Measurements from ENCODE around the gene NINJ1.

The NINJ1 gene

GRCh38 chr9:93167185-93167584 lies 33.1 kb upstream of the NINJ1 start:
- no peaks in the 10 kb centered on the region for H3K9me3 ChIP-seq (ENCODE audit: insufficient read depth, low read length)
- no peak overlapping the region for H3K4me3 ChIP-seq (ENCODE audit: insufficient read depth, low read length, poor library complexity, severe bottlenecking)
- no peaks in the 10 kb centered on the region for H3K9me2 ChIP-seq (replicated peaks; ENCODE audit: insufficient read depth, low read length)
- no peak overlapping the region for H3K27ac ChIP-seq (ENCODE audit: low read depth, low read length)
- no peak overlapping the region for H3K9ac ChIP-seq (ENCODE audit: low read length)
- no peak for TF ChIP-seq CTCF (IDR thresholded peaks at IDR 0.05; ENCODE audit: insufficient read depth, low read length, poor library complexity, severe bottlenecking)
- no peak for TF ChIP-seq EZH2phosphoT487 (conservative IDR thresholded peaks at IDR 0.05; ENCODE audit: low read length)
- H4K20me1 ChIP-seq (ENCODE audit: low read depth, low read length) = no peaks in the 10 kb centered on the region
- no peaks in the 10 kb centered on the region for H3K36me3 ChIP-seq (ENCODE audit: low read length)
- H3F3A ChIP-seq (ENCODE audit: insufficient read depth) = no peaks in the 10 kb centered on the region
- no peak overlapping the region for H2AFZ ChIP-seq (ENCODE audit: low read depth, low read length, severe bottlenecking)
- no peaks in the 10 kb centered on the region for H3K79me2 ChIP-seq (ENCODE audit: insufficient read depth, low read length)
- no peak overlapping the region for H3K4me2 ChIP-seq (ENCODE audit: low read depth, low read length, poor library complexity, severe bottlenecking)
- no peaks in the 10 kb centered on the region for H3K27me3 ChIP-seq (ENCODE audit: low read length)

GRCh38 chr9:93166699-93167098 lies 32.6 kb upstream of the NINJ1 start:
- H3K27ac ChIP-seq (ENCODE audit: low read depth, low read length) = no peak overlapping the region
- H3K4me3 ChIP-seq (ENCODE audit: insufficient read depth, low read length, poor library complexity, severe bottlenecking) = no peak overlapping the region
- no peaks in the 10 kb centered on the region for H3F3A ChIP-seq (ENCODE audit: insufficient read depth)
- no peaks in the 10 kb centered on the region for H3K36me3 ChIP-seq (ENCODE audit: low read length)
- H2AFZ ChIP-seq (ENCODE audit: low read depth, low read length, severe bottlenecking) = no peak overlapping the region
- no peaks in the 10 kb centered on the region for H3K27me3 ChIP-seq (ENCODE audit: low read length)
- no peaks in the 10 kb centered on the region for H3K79me2 ChIP-seq (ENCODE audit: insufficient read depth, low read length)
- H4K20me1 ChIP-seq (ENCODE audit: low read depth, low read length) = no peaks in the 10 kb centered on the region
- H3K4me2 ChIP-seq (ENCODE audit: low read depth, low read length, poor library complexity, severe bottlenecking) = no peak overlapping the region
- H3K9me2 ChIP-seq (replicated peaks; ENCODE audit: insufficient read depth, low read length) = no peaks in the 10 kb centered on the region
- no peaks in the 10 kb centered on the region for H3K9me3 ChIP-seq (ENCODE audit: insufficient read depth, low read length)
- no peak for TF ChIP-seq CTCF (IDR thresholded peaks at IDR 0.05; ENCODE audit: insufficient read depth, low read length, poor library complexity, severe bottlenecking)
- no peak for TF ChIP-seq EZH2phosphoT487 (conservative IDR thresholded peaks at IDR 0.05; ENCODE audit: low read length)
- H3K9ac ChIP-seq (ENCODE audit: low read length) = no peak overlapping the region

GRCh38 chr9:93164085-93164484 lies 30.0 kb upstream of the NINJ1 start:
- no peak overlapping the region for H2AFZ ChIP-seq (ENCODE audit: low read depth, low read length, severe bottlenecking)
- no peaks in the 10 kb centered on the region for H4K20me1 ChIP-seq (ENCODE audit: low read depth, low read length)
- no peaks in the 10 kb centered on the region for H3K9me2 ChIP-seq (replicated peaks; ENCODE audit: insufficient read depth, low read length)
- no peaks in the 10 kb centered on the region for H3K79me2 ChIP-seq (ENCODE audit: insufficient read depth, low read length)
- H3K4me2 ChIP-seq (ENCODE audit: low read depth, low read length, poor library complexity, severe bottlenecking) = no peak overlapping the region
- no peaks in the 10 kb centered on the region for H3K36me3 ChIP-seq (ENCODE audit: low read length)
- no peaks in the 10 kb centered on the region for H3K9me3 ChIP-seq (ENCODE audit: insufficient read depth, low read length)
- H3K27ac ChIP-seq (ENCODE audit: low read depth, low read length) = no peak overlapping the region
- H3K4me3 ChIP-seq (ENCODE audit: insufficient read depth, low read length, poor library complexity, severe bottlenecking) = no peak overlapping the region
- no peaks in the 10 kb centered on the region for H3K27me3 ChIP-seq (ENCODE audit: low read length)
- TF ChIP-seq EZH2phosphoT487 (conservative IDR thresholded peaks at IDR 0.05; ENCODE audit: low read length) (no peak), CTCF (IDR thresholded peaks at IDR 0.05; ENCODE audit: insufficient read depth, low read length, poor library complexity, severe bottlenecking) (no peak)
- H3F3A ChIP-seq (ENCODE audit: insufficient read depth) = no peaks in the 10 kb centered on the region
- no peak overlapping the region for H3K9ac ChIP-seq (ENCODE audit: low read length)

All from SU-DHL-6 (cell line).